MM.1S (cell line): ENCODE measurements around the gene ITCH.
"Not testable (repeated sequence)": the region's sequence is repeated elsewhere in the genome, so short reads cannot be mapped to it uniquely, and the experiment has no call there.

Source experiments
- DNase-seq: peaks from one replicate; pipeline ENCODE4 v3.0.0-alpha.2; 2015
- H2AFZ ChIP-seq: fragments of 300-600 bp; sonication (generic); 2 replicates; pipeline ENCODE4 v1.6.0; 2016; ENCODE audit warnings: antibody characterized with exemption, low read length
- H3F3A ChIP-seq: fragments of 300-600 bp; sonication (generic); 2 replicates; pipeline ENCODE4 v1.6.1; 2016; ENCODE audit warnings: mild to moderate bottlenecking, antibody characterized with exemption, low read length, moderate library complexity, mixed read lengths; ENCODE audit not compliant: insufficient read depth
- H3K27ac ChIP-seq: fragments of 300-600 bp; sonication (generic); 2 replicates; pipeline ENCODE4 v1.5.1; 2016; ENCODE audit warnings: mild to moderate bottlenecking, low read length
- H3K27me3 ChIP-seq: fragments of 300-600 bp; sonication (generic); replicated peaks from 2 replicates; pipeline ENCODE4 v1.6.0; 2016; ENCODE audit warnings: low read length; ENCODE audit not compliant: insufficient read depth
- H3K36me3 ChIP-seq: fragments of 300-600 bp; sonication (generic); replicated peaks from 2 replicates; pipeline ENCODE4 v1.6.1; 2016; ENCODE audit warnings: mild to moderate bottlenecking, low read length, mixed read lengths; ENCODE audit not compliant: insufficient read depth
- H3K4me1 ChIP-seq: fragments of 300-600 bp; sonication (generic); 2 replicates; pipeline ENCODE4 v1.6.1; 2016; ENCODE audit warnings: low read length, mixed read lengths
- H3K4me2 ChIP-seq: fragments of 300-600 bp; sonication (generic); 2 replicates; pipeline ENCODE4 v1.6.0; 2016; ENCODE audit warnings: low read depth, low read length
- H3K4me3 ChIP-seq: fragments of 300-600 bp; sonication (generic); 2 replicates; pipeline ENCODE4 v1.5.1; 2016; ENCODE audit warnings: low read length, mixed read lengths
- H3K79me2 ChIP-seq: fragments of 300-600 bp; sonication (generic); 2 replicates; pipeline ENCODE4 v1.6.1; 2016; ENCODE audit warnings: mixed run types, low read length, mixed read lengths
- H3K9ac ChIP-seq: fragments of 300-600 bp; sonication (generic); 2 replicates; pipeline ENCODE4 v1.6.1; 2016; ENCODE audit warnings: low read length, mixed read lengths
- H3K9me2 ChIP-seq: fragments of 300-600 bp; sonication (generic); replicated peaks from 2 replicates; pipeline ENCODE4 v1.6.1; 2016; ENCODE audit warnings: mild to moderate bottlenecking, low read length, mixed read lengths; ENCODE audit not compliant: insufficient read depth
- H3K9me3 ChIP-seq: fragments of 300-600 bp; sonication (generic); replicated peaks from 2 replicates; pipeline ENCODE4 v1.6.1; 2016; ENCODE audit warnings: mild to moderate bottlenecking, low read length, mixed read lengths; ENCODE audit not compliant: insufficient read depth
- H4K20me1 ChIP-seq: fragments of 300-600 bp; sonication (generic); 2 replicates; pipeline ENCODE4 v1.6.1; 2016; ENCODE audit warnings: mild to moderate bottlenecking, low read length, moderate library complexity, mixed read lengths; ENCODE audit not compliant: insufficient read depth
- CTCF ChIP-seq: fragments of 300-600 bp; sonication (generic); IDR thresholded peaks from 2 replicates; pipeline ENCODE4 v1.5.1; 2016; ENCODE audit warnings: antibody characterized with exemption, low read length, mixed read lengths
- EZH2 ChIP-seq: fragments of 300-600 bp; sonication (generic); optimal IDR thresholded peaks from 2 replicates; pipeline ENCODE3; 2017; ENCODE audit warnings: low read depth, mild to moderate bottlenecking, antibody characterized with exemption, low read length, mixed read lengths
- EZH2phosphoT487 ChIP-seq: fragments of 300-600 bp; sonication (generic); IDR thresholded peaks from 2 replicates; pipeline ENCODE4 v1.6.1; 2018; ENCODE audit warnings: antibody characterized with exemption, low read length

ITCH gene

GRCh38 chr20:34495307-34495706 lies 132.2 kb downstream of the ITCH start:
- no peaks in the 10 kb centered on the region for H3K9me3 ChIP-seq
- H3K27ac ChIP-seq: no peak overlapping the region
- no peaks in the 10 kb centered on the region for H3K4me1 ChIP-seq
- DNase-seq: no peak
- 0 out of 2 replicates have a peak, but pooled peaks cover 7% of the 10 kb centered on the region for H3F3A ChIP-seq
- peaks cover 23% of the 10 kb centered on the region for H3K79me2 ChIP-seq
- H3K4me3 ChIP-seq: no peak overlapping the region
- no peaks in the 10 kb centered on the region for H3K27me3 ChIP-seq
- TF ChIP-seq CTCF (no peak), EZH2phosphoT487 (no peak), EZH2 (no peak)
- H4K20me1 ChIP-seq: no peaks in the 10 kb centered on the region
- no peaks in the 10 kb centered on the region for H3K9me2 ChIP-seq
- peaks cover 15% of the 10 kb centered on the region for H3K36me3 ChIP-seq
- no peak overlapping the region for H3K9ac ChIP-seq
- H2AFZ ChIP-seq: no peak overlapping the region
- H3K4me2 ChIP-seq: no peak overlapping the region

GRCh38 chr20:34495916-34496315 lies 132.8 kb downstream of the ITCH start:
- Histone ChIP-seq H3K27ac (no peak overlapping the region), H3K9me3 (no peaks in the 10 kb centered on the region), H3K4me1 (no peaks in the 10 kb centered on the region), H4K20me1 (no peaks in the 10 kb centered on the region), H3K4me2 (no peak overlapping the region), H3K27me3 (no peaks in the 10 kb centered on the region), H2AFZ (no peak overlapping the region), H3K4me3 (no peak overlapping the region), H3K9me2 (no peaks in the 10 kb centered on the region), H3K36me3 (peaks cover 14% of the 10 kb centered on the region), H3F3A (0 out of 2 replicates have a peak, but pooled peaks cover 7% of the 10 kb centered on the region), H3K9ac (no peak overlapping the region), H3K79me2 (peaks cover 26% of the 10 kb centered on the region)
- DNase-seq: no peak
- TF ChIP-seq EZH2 (no peak), EZH2phosphoT487 (no peak), CTCF (no peak)

- not testable (repeated sequence) for H3F3A ChIP-seq
Measured at GRCh38 chr20:34497596-34497995, 134.5 kb downstream of the ITCH start.

GRCh38 chr20:34500823-34501222 lies 137.8 kb downstream of the ITCH start:
- Histone ChIP-seq H3K36me3 (0 out of 2 replicates have a peak, but pooled peaks cover 3% of the 10 kb centered on the region), H4K20me1 (no peaks in the 10 kb centered on the region), H3K4me1 (no peaks in the 10 kb centered on the region), H3K27me3 (no peaks in the 10 kb centered on the region), H3F3A (0 out of 2 replicates have a peak, but pooled peaks cover 7% of the 10 kb centered on the region), H3K27ac (no peak overlapping the region), H3K4me2 (no peak overlapping the region), H3K9me3 (no peaks in the 10 kb centered on the region), H3K4me3 (no peak overlapping the region), H2AFZ (no peak overlapping the region), H3K9ac (no peak overlapping the region), H3K9me2 (no peaks in the 10 kb centered on the region), H3K79me2 (peaks cover 27% of the 10 kb centered on the region)
- DNase-seq: no peak
- TF ChIP-seq EZH2: no peak

More at GRCh38 chr20:34497596-34497995, 134.5 kb downstream of the ITCH start:
- not testable (repeated sequence) for H3K27ac ChIP-seq, H3K9me2 ChIP-seq, H3K4me1 ChIP-seq, DNase-seq, H4K20me1 ChIP-seq, H2AFZ ChIP-seq, H3K27me3 ChIP-seq, H3K9ac ChIP-seq, H3K9me3 ChIP-seq, H3K4me2 ChIP-seq, H3K4me3 ChIP-seq
- H3K36me3 ChIP-seq: peaks cover 14% of the 10 kb centered on the region
- peaks cover 27% of the 10 kb centered on the region for H3K79me2 ChIP-seq
